Testis (tissue), 2 donors: ENCODE data around the gene NAA80.

ENCODE experiments used
- POLR2A ChIP-seq: fragments of 450-650 bp; IDR thresholded peaks from one replicate; pipeline ENCODE4 v1.6.1; 2017; ENCODE audit warnings: antibody characterized with exemption, mild to moderate bottlenecking, moderate library complexity
- TF ChIP-seq, protein P1 (sequence below), 3 experiments: fragments of 450-650 bp in 2 of 3; fragments of 200-600 bp in 1 of 3; sonication (generic) in 1 of 3; IDR thresholded peaks; one replicate each; pipeline ENCODE4 v1.5.1; 2016 to 2019; ENCODE audit warnings: antibody characterized with exemption in 3 of 3, mild to moderate bottlenecking in 2 of 3, moderate library complexity in 1 of 3

GRCh38 chr3:50317300-50317699 is 18.1 kb upstream of the NAA80 start:
- TF ChIP-seq POLR2A = no peak
- TF ChIP-seq, protein P1, sequence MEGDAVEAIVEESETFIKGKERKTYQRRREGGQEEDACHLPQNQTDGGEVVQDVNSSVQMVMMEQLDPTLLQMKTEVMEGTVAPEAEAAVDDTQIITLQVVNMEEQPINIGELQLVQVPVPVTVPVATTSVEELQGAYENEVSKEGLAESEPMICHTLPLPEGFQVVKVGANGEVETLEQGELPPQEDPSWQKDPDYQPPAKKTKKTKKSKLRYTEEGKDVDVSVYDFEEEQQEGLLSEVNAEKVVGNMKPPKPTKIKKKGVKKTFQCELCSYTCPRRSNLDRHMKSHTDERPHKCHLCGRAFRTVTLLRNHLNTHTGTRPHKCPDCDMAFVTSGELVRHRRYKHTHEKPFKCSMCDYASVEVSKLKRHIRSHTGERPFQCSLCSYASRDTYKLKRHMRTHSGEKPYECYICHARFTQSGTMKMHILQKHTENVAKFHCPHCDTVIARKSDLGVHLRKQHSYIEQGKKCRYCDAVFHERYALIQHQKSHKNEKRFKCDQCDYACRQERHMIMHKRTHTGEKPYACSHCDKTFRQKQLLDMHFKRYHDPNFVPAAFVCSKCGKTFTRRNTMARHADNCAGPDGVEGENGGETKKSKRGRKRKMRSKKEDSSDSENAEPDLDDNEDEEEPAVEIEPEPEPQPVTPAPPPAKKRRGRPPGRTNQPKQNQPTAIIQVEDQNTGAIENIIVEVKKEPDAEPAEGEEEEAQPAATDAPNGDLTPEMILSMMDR (IDR thresholded peaks at IDR 0.05) = no peak
